Stimulated activated naive B cell treated with anti-CD40 and anti-IgM and Interleukin-4, amounts not matched to agents 10 μg/mL and 1 μg/mL and 100 μg/mL, for 72 hours (primary cell): ENCODE results near the gene KLK13.

ENCODE experiments used
- ATAC-seq, 2 donors: fragments of 150-1000 bp; cut with Tn5 transposase; replicated peaks; 2 replicates each; pipeline ENCODE4 v1.10.0; 2021; ENCODE audit warnings: moderate library complexity in 1 of 2
- DNase-seq: peaks from one replicate; pipeline ENCODE4 v3.0.0; 2021
- H3K27ac Mint-ChIP-seq: one replicate; pipeline ENCODE4 v1.8.0; 2022; ENCODE audit warnings: mild to moderate bottlenecking, mixed read lengths
- H3K27me3 Mint-ChIP-seq, 2 donors: one replicate each; pipeline ENCODE4 v1.8.0; 2022; ENCODE audit warnings: mixed read lengths in 2 of 2
- H3K36me3 Mint-ChIP-seq, 2 donors: one replicate each; pipeline ENCODE4 v1.8.0; 2022; ENCODE audit warnings: mixed read lengths in 2 of 2, mild to moderate bottlenecking in 1 of 2
- H3K4me1 Mint-ChIP-seq, 2 donors: one replicate each; pipeline ENCODE4 v1.8.0; 2022; ENCODE audit warnings: mixed read lengths in 2 of 2, mild to moderate bottlenecking in 1 of 2
- H3K4me3 Mint-ChIP-seq, 2 donors: one replicate each; pipeline ENCODE4 v1.8.0; 2022; ENCODE audit warnings: mild to moderate bottlenecking in 2 of 2, mixed read lengths in 2 of 2, moderate library complexity in 1 of 2
- H3K9me3 Mint-ChIP-seq, 2 donors: one replicate each; pipeline ENCODE4 v1.8.0; 2022; ENCODE audit warnings: mixed read lengths in 2 of 2, mild to moderate bottlenecking in 1 of 2

Gene KLK13

GRCh38 chr19:51097796-51098195 lies 32.9 kb upstream of the KLK13 start:
- Mint-ChIP-seq H3K9me3 (no peaks in the 10 kb centered on the region), H3K4me1 (peaks cover 12 to 34% of the 10 kb centered on the region in 2 donors), H3K27ac (no peak overlapping the region), H3K27me3 (no peaks in the 10 kb centered on the region), H3K4me3 (no peak overlapping the region), H3K36me3 (peaks cover 44 to 45% of the 10 kb centered on the region in 2 donors)
- ATAC-seq (no peak), DNase-seq (no peak)

DNA sequence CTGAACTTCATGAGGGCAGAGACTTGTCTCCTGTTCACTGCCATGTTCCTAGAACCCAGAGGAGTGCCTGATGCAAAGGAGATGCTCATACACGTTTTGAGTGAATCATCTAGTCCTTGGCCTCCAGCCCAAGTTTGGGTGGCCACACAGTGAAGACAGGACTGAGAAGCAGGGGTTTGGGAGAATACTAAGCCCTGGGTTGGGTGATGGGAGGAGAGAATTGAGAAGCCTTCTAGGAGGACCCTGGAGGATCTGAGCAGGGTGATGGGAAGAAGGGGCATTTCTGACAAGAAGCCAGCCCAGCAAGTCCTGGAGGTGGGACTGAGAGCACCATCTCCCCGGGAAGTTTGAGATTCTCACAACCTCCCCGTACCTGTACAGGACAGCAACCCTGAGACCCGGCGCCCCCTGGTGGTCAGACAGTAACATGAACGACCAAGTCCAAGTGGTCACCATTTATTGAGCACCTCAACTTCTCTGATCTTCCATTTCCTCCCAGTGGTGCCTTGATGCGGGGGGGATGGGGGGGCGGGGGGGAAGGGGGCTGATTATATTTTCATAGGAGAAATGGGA lies 32.4 kb upstream of the KLK13 start:
- Mint-ChIP-seq H3K4me1 (peaks cover 10 to 28% of the 10 kb centered on the region in 2 donors), H3K36me3 (peaks cover 39 to 40% of the 10 kb centered on the region in 2 donors), H3K27ac (no peak overlapping the region), H3K4me3 (no peak overlapping the region), H3K27me3 (no peaks in the 10 kb centered on the region), H3K9me3 (no peaks in the 10 kb centered on the region)
- DNase-seq (peak; percentile 22), ATAC-seq (peak; percentile 72 to 79)

DNA sequence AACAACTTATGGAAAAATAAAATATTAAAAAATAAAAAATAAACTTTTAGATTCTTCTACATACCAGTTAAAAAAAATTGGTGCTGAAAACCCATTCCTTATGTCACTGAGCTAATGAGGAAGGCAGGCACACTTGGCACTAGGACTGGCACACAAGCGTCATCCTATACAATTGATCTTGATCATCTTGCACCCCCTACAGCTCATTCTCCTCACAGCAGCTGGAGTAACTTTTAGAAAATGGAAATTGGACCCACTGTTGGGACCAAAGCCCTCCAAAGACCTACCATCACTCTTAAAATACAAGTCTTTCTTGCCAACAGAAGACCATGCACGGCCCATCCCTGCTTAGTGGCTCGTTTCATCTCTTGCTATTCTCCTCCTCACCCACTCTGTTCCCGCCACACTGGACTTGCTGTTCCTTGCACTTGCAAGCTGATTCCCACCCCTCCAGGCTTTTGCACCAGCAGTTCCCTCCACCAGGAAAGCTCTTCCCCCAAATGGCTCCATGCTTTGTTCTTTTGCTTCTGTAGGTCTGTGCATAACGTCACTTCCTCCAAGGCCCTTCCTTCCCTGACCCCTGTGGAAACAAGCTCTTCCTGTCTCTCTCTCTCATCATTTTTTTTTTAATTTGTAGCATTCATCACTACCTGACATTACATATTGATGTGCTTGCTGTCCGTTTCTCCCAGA lies 31.7 kb upstream of the KLK13 start:
- H3K27ac Mint-ChIP-seq = no peak overlapping the region
- H3K9me3 Mint-ChIP-seq = no peaks in the 10 kb centered on the region
- H3K4me3 Mint-ChIP-seq = no peak overlapping the region
- no peak for DNase-seq
- ATAC-seq = no peak
- H3K4me1 Mint-ChIP-seq = peaks cover 10 to 24% of the 10 kb centered on the region in 2 donors
- no peaks in the 10 kb centered on the region for H3K27me3 Mint-ChIP-seq
- H3K36me3 Mint-ChIP-seq = peaks cover 38 to 42% of the 10 kb centered on the region in 2 donors

DNA sequence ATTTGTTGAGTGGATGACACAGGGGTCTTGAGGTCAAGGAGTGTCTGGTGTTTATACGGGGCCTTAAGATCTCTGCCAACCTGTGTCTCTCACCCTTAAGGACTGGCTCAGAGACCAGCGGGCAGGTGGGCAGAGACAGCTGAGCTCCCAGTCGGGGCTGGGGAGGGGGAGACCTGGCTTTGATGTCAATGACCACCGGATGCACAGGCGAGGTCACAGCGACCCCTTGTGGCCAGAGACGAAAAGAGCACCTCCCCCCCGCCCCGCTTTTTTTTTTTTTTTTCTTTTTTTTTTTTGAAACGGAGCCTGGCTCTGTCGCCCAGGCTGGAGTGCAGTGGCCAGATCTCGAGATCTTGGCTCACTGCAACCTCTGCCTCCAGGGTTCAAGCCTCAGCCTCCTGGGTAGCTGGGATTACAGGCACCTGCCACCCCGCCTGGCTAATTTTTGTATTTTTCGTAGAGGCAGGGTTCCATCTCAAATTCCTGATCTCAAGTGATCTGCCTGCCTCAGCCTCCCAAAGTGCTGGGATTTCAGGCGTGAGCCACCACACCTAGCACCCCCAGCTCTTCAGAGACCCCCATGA lies 29.9 kb upstream of the KLK13 start:
- H3K27me3 Mint-ChIP-seq = no peaks in the 10 kb centered on the region
- no peak overlapping the region for H3K27ac Mint-ChIP-seq
- peaks cover 32 to 33% of the 10 kb centered on the region in 2 donors for H3K36me3 Mint-ChIP-seq
- no peaks in the 10 kb centered on the region for H3K9me3 Mint-ChIP-seq
- H3K4me1 Mint-ChIP-seq = peaks cover 8 to 9% of the 10 kb centered on the region in 2 donors
- ATAC-seq (no peak), DNase-seq (no peak)
- H3K4me3 Mint-ChIP-seq = no peak overlapping the region

GRCh38 chr19:51093510-51094345 lies 28.8 kb upstream of the KLK13 start:
- Mint-ChIP-seq H3K9me3 (no peaks in the 10 kb centered on the region), H3K36me3 (peaks cover 31 to 32% of the 10 kb centered on the region in 2 donors), H3K4me1 (peaks cover 0 to 3% of the 10 kb centered on the region in 2 donors), H3K27me3 (no peaks in the 10 kb centered on the region), H3K27ac (no peak overlapping the region), H3K4me3 (no peak overlapping the region)
- no peak for DNase-seq
- no peak for ATAC-seq

DNA sequence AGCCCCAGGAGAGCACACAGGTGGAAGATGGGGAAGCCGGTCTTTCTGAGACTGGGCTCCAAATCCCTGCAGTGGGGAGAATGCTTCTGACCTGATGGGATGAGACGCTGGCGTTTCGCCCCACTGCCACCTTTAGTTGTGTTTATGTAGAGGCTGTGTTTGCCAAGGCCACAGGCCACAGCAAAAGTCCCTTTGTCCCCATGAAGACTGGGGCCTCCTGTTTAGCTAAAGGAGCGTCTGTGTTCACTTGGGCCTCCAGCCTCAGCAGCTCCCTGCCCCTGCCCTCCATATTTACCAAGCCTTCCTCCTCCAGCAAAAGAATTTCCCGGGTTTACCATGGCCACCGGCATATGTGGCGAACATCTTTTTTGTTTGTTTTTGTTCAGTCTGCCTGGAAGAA lies 28.2 kb upstream of the KLK13 start:
- DNase-seq (no peak), ATAC-seq (no peak)
- peaks cover 0 to 3% of the 10 kb centered on the region in 2 donors for H3K4me1 Mint-ChIP-seq
- H3K27ac Mint-ChIP-seq = no peak overlapping the region
- H3K36me3 Mint-ChIP-seq = peaks cover 28 to 32% of the 10 kb centered on the region in 2 donors
- H3K27me3 Mint-ChIP-seq = no peaks in the 10 kb centered on the region
- no peaks in the 10 kb centered on the region for H3K9me3 Mint-ChIP-seq
- H3K4me3 Mint-ChIP-seq = no peak overlapping the region

DNA sequence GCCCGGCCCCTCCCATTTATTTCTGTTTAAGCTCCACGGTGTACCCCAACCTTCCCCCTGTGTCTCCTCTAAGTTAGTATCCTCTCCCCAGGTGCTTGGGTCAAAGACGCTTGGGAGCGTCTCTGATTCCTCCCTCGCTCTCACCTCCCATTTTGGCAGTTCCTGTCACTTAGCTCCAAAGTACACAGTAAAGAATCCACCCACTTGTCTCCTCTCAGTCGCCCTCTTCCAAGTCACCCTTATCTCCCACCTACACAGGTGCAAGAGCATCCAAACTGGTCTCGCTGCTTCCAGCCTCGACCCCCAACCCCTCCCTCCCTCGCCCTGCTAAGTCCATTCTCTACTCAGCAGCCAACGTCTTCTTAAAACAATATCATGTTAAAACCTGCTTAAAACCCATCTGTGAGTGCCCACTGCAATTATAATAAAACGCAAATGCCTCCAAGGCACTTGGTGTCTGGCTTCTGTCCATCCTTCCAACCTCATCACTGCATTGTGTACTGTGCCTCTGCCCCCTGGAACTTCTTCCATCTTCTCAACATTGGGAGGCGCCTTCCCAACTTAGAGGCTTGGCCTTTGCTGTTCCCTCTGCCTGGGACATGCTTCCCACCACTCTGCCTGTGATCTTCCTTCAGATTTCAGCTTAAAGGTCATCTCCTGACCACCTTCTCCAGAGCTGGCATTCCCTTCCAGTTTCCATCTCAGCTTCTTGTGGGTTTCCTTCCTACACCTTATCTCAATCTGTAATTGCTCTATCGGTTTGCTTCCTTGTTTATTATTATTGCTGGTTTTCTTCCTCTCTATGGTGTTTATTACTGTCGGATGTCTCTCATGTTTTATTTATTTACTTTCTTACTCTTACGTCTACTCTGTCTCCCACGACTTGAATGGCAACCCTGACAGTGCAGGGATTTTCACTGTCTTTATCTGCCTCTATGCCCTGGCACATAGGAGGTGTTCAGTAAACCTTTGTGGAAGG lies 27.3 kb upstream of the KLK13 start:
- Mint-ChIP-seq H3K9me3 (no peaks in the 10 kb centered on the region), H3K4me3 (no peak overlapping the region), H3K27me3 (no peaks in the 10 kb centered on the region), H3K4me1 (peaks cover 0 to 3% of the 10 kb centered on the region in 2 donors), H3K27ac (no peak overlapping the region), H3K36me3 (peaks cover 25 to 28% of the 10 kb centered on the region in 2 donors)
- ATAC-seq (no peak), DNase-seq (no peak)

DNA sequence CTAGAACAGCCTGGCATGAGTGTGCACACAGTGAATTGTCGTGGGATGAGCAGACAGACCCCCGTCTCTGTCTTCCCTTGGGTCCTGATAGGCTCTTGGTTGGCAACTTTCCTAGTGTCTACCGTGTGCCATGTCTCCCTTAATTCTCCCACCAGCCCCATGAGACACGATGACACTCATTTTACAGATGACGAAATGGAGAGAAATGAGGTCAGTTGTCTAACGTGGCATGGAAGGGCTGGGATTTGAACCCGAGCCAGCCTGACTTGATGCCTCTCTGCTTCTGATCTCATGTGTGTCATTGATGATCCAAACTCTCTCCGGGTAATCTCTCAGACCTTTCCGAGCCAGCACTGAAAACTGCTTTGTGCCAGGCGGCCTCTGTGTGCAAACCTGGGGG lies 26.2 kb upstream of the KLK13 start:
- no peak for DNase-seq
- H3K4me1 Mint-ChIP-seq = no peaks in the 10 kb centered on the region
- ATAC-seq = no peak
- H3K9me3 Mint-ChIP-seq = no peaks in the 10 kb centered on the region
- peaks cover 23 to 25% of the 10 kb centered on the region in 2 donors for H3K36me3 Mint-ChIP-seq
- H3K27ac Mint-ChIP-seq = no peak overlapping the region
- no peaks in the 10 kb centered on the region for H3K27me3 Mint-ChIP-seq
- no peak overlapping the region for H3K4me3 Mint-ChIP-seq

- DNase-seq = no peak
- Mint-ChIP-seq H3K27ac (no peak overlapping the region), H3K4me1 (no peaks in the 10 kb centered on the region), H3K27me3 (no peaks in the 10 kb centered on the region), H3K4me3 (no peak overlapping the region), H3K9me3 (no peaks in the 10 kb centered on the region), H3K36me3 (peaks cover 23% of the 10 kb centered on the region in 2 donors)
- ATAC-seq = no peak
Observed at GRCh38 chr19:51090471-51090870, 25.6 kb upstream of the KLK13 start.

- Mint-ChIP-seq H3K27me3 (no peaks in the 10 kb centered on the region), H3K36me3 (peaks cover 19 to 23% of the 10 kb centered on the region in 2 donors), H3K27ac (no peak overlapping the region), H3K4me1 (no peaks in the 10 kb centered on the region), H3K9me3 (no peaks in the 10 kb centered on the region), H3K4me3 (no peak overlapping the region)
- ATAC-seq (no peak), DNase-seq (no peak)
Observed at GRCh38 chr19:51089786-51090185, 24.9 kb upstream of the KLK13 start.

GRCh38 chr19:51086153-51086850 lies 21.4 kb upstream of the KLK13 start:
- DNase-seq = no peak
- no peak overlapping the region for H3K4me3 Mint-ChIP-seq
- H3K27ac Mint-ChIP-seq = no peak overlapping the region
- peaks cover 15 to 16% of the 10 kb centered on the region in 2 donors for H3K36me3 Mint-ChIP-seq
- no peak for ATAC-seq
- peaks cover 19 to 23% of the 10 kb centered on the region in 2 donors for H3K27me3 Mint-ChIP-seq
- no peaks in the 10 kb centered on the region for H3K9me3 Mint-ChIP-seq
- no peaks in the 10 kb centered on the region for H3K4me1 Mint-ChIP-seq

DNA sequence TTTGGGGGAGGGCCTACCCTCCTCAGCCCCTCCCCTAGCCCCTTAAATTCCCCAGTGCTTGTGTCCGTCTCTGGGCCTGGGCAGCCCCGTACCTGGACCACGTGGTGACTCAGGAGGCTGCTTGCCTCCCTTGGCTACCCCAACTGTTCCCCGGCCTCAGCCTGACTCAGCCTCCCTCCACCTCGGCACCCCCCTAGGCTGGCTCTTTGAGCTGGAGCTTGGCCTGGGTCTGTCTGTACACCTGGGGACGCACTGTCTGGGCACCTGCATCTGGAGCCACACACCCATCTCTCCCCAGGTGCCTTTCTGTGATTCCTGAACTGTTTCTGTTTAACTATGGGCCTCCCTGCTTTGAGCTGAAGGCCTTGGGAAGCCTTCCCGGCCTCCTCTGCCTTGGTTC lies 19.6 kb upstream of the KLK13 start:
- Mint-ChIP-seq H3K27ac (no peak overlapping the region), H3K9me3 (no peaks in the 10 kb centered on the region), H3K36me3 (peaks cover 10 to 11% of the 10 kb centered on the region in 2 donors), H3K4me3 (no peak overlapping the region), H3K27me3 (peaks cover 19 to 23% of the 10 kb centered on the region in 2 donors), H3K4me1 (no peaks in the 10 kb centered on the region)
- no peak for ATAC-seq
- no peak for DNase-seq

DNA sequence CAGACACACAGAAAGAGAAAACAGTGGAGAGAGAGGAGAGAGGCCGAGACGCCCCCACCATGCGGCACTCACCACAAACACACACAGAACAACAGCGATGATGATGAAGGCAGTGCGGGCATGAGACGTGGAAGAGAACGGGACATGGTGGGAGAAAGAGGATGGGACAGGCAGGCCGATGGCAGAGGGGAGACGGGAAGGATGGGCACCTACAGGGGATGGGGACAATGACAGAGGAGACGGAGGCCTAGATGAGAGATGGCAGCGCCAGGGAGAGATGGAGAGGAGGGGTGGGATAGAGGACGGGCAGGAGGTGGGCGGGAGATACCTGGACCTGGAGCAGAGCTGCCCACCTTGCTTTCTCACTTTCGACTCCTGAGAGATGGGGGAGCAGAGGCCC lies 18.9 kb upstream of the KLK13 start:
- Mint-ChIP-seq H3K4me1 (no peaks in the 10 kb centered on the region), H3K4me3 (no peak overlapping the region), H3K27me3 (peaks cover 19 to 23% of the 10 kb centered on the region in 2 donors)

More for the DNA sequence above, 18.9 kb upstream of the KLK13 start:
- no peak for ATAC-seq
- Mint-ChIP-seq H3K9me3 (no peaks in the 10 kb centered on the region), H3K36me3 (peaks cover 4 to 7% of the 10 kb centered on the region in 2 donors), H3K27ac (no peak overlapping the region)
- DNase-seq = no peak
